ENCODE data around the gene FAM13A. TPM values are rescaled to one million over a fixed set of nuclear protein-coding genes. Genes with fewer than 3 reads are reported as not detected.

FAM13A gene
- total and polyA plus RNA-seq, 2 of the 4 experiments (the other 2 are of a cell fraction), result 13.1 to 22.0 TPM

DNA sequence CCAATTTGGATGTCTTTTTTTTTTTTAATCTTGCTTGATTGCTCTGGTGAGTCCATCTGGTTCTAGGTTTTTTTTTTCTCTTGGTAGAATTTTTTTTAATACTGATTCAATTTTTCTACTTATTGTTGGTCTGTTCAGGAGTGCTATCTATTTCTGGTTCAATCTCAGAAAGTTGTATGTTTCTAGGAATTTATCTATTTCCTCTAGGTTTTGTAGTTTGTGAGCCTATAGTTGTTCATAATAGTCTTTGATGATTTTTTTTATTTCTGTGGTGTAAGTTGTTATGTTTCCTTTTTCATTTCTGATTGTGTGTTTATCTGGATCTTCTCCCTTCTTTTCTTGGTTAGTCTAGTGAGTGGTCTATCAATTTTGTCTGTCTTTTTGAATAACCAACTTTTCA lies 129.6 kb downstream of the FAM13A start:
- Histone ChIP-seq H2AFZ (replicated peaks; ENCODE audit: low read length, poor library complexity) (no peak overlapping the region), H2BK5ac (ENCODE audit: low read depth, low read length, poor library complexity, severe bottlenecking) (no peak overlapping the region), H3K27ac (ENCODE audit: insufficient read depth, low read length) (no peak overlapping the region), H3K27me3 (ENCODE audit: control insufficient read depth, insufficient read depth, low read length) (no peaks in the 10 kb centered on the region), H4K91ac (ENCODE audit: insufficient read depth, low read depth, low read length) (no peak overlapping the region), H3K9me3 (ENCODE audit: control insufficient read depth, insufficient read depth, low read length) (no peaks in the 10 kb centered on the region), H3K14ac (replicated peaks; ENCODE audit: low read depth, low read length) (no peak overlapping the region), H4K20me1 (ENCODE audit: insufficient read depth, low read length) (no peaks in the 10 kb centered on the region), H2BK15ac (ENCODE audit: low read depth, low read length) (no peak overlapping the region), H3K56ac (ENCODE audit: extremely low read depth, insufficient read depth, low read length) (no peak overlapping the region), H3K18ac (ENCODE audit: low read depth, low read length) (no peak overlapping the region), H3K9ac (ENCODE audit: low read depth, low read length) (no peak overlapping the region), H3K4ac (ENCODE audit: low read depth, low read length) (no peak overlapping the region), H2BK20ac (ENCODE audit: low read depth, low read length) (no peak overlapping the region), H3K4me3 (ENCODE audit: insufficient read depth, low read depth, low read length) (no peak overlapping the region), H3K79me1 (ENCODE audit: low read depth in 1 of 2, low read length in 2 of 2) (no peaks in the 10 kb centered on the region), H4K5ac (ENCODE audit: low read depth, low read length) (no peak overlapping the region), H2BK120ac (ENCODE audit: low read depth, low read length) (no peak overlapping the region), H2AK5ac (ENCODE audit: low read depth, low read length) (no peak overlapping the region), H3K36me3 (ENCODE audit: control insufficient read depth, insufficient read depth, low read length) (peaks cover 2% of the 10 kb centered on the region; the same call in 1 of the 2 replicates), H3K4me2 (ENCODE audit: low read depth, low read length) (no peak overlapping the region), H4K8ac (ENCODE audit: low read depth in 2 of 2, low read length in 2 of 2) (no peak overlapping the region), H3K23ac (ENCODE audit: low read depth, low read length) (no peak overlapping the region), H2AK9ac (replicated peaks; ENCODE audit: low read depth, low read length, poor library complexity) (no peak overlapping the region), H3K4me1 (ENCODE audit: control insufficient read depth, insufficient read depth, low read length) (no peaks in the 10 kb centered on the region), H3K9me1 (ENCODE audit: insufficient read depth, low read length) (no peaks in the 10 kb centered on the region)
- no peak for DNase-seq
- dilution Hi-C loops (cut with HindIII; ENCODE audit: low sequenced_read_pairs, unreplicated experiment), result no loop called here
- no TSS peak for BruUV-seq (replicated peaks)
- TF ChIP-seq RFX5 (IDR thresholded peaks at IDR 0.05; ENCODE audit: low read depth, low read length), result no peak
- TF ChIP-seq SMC3 (IDR thresholded peaks at IDR 0.05; ENCODE audit: low read depth, low read length), result no peak
- no peak for TF ChIP-seq CHD1 (IDR thresholded peaks at IDR 0.05; ENCODE audit: low read depth, low read length)
- TF ChIP-seq MXI1 (IDR thresholded peaks at IDR 0.05; ENCODE audit: borderline replicate concordance, low read depth, low read length), result no peak
- no peak for TF ChIP-seq CTCF (conservative IDR thresholded peaks at IDR 0.05; ENCODE audit: low read depth, low read length)
- TF ChIP-seq USF2 (IDR thresholded peaks at IDR 0.05; ENCODE audit: low read depth, low read length), result no peak
- no peak for TF ChIP-seq RCOR1 (IDR thresholded peaks at IDR 0.05; ENCODE audit: insufficient replicate concordance, low read length)
- no peak for TF ChIP-seq BHLHE40 (IDR thresholded peaks at IDR 0.05; ENCODE audit: low read depth, low read length)
- no peak for TF ChIP-seq CEBPB (IDR thresholded peaks at IDR 0.05; ENCODE audit: low read depth, low read length)
- no peak for TF ChIP-seq FOS (IDR thresholded peaks at IDR 0.05; ENCODE audit: low read depth, low read length)
- TF ChIP-seq RAD21 (IDR thresholded peaks at IDR 0.05; ENCODE audit: low read length), result no peak
- TF ChIP-seq ELK1 (IDR thresholded peaks at IDR 0.05; ENCODE audit: borderline replicate concordance, low read depth, low read length), result no peak
- no peak for TF ChIP-seq NFE2L2 (IDR thresholded peaks at IDR 0.05; ENCODE audit: low read depth, low read length)
- no peak for TF ChIP-seq MAZ (IDR thresholded peaks at IDR 0.05; ENCODE audit: borderline replicate concordance, low read depth, low read length)
- TF ChIP-seq POLR2A (IDR thresholded peaks at IDR 0.05; ENCODE audit: low read depth, low read length), result no peak
- TF ChIP-seq MAFK (IDR thresholded peaks at IDR 0.05; ENCODE audit: low read depth, low read length), result no peak
- in situ Hi-C loops (cut with MboI; ENCODE audit: low sequenced_read_pairs), result no loop called here
- ATAC-seq (ENCODE audit: low read depth), result no peak
- POLR2A ChIA-PET (ENCODE audit: unreplicated experiment), result no interaction called here
- CTCF ChIA-PET, result no interaction called here
- intact Hi-C loops (cut with micrococcal nuclease), result no loop called here

Data from IMR-90 (cell line).